GM20000 (cell line): Measurements from ENCODE around the gene PDS5A.
"Not testable (repeated sequence)": the region's sequence is repeated elsewhere in the genome, so short reads cannot be mapped to it uniquely, and the experiment has no call there.

ENCODE experiments used
- DNase-seq: peaks from one replicate; pipeline ENCODE4 v3.0.0; 2012; ENCODE audit warnings: low spot score
- CTCF ChIP-seq: IDR thresholded peaks from 2 replicates; pipeline ENCODE4 v1.5.1; 2012; ENCODE audit warnings: mild to moderate bottlenecking, control low read depth; ENCODE audit errors: extremely low read depth, missing control alignments

PDS5A gene

GRCh38 chr4:39976141-39976944 is 1.4 kb downstream of the PDS5A start:
- DNase-seq, result peak; percentile 79

DNA sequence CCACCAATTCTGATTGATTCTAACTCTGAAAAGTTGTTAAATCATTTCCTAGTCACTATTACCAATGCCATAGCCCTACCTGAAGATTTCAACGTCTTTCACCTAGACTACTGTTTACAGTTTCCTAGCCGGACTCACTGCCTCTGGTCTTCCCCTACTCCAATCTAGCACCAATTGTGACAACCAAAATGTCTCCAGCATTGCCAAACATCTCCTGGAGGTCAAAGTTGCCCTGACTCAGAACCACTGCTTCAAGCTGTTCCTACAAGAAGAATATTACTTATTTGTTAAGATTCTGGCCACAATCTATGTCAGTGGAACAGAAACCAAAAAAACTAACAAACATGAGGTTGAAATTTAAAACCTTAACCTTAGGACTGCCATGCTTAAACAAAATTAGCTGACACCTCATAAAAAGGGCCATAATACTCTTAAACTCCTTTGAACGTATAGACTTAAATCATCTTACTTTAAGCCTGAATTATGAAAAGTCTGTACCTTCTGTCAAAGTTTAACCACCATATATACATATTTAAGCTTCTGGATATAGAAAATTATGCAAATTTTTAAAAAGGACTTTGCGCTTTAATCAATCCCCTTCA is 2.1 kb downstream of the PDS5A start:
- TF ChIP-seq CTCF, result no peak
- no peak for DNase-seq

More at GRCh38 chr4:39976141-39976944, 1.4 kb downstream of the PDS5A start:
- TF ChIP-seq CTCF, result peak; percentile 50

GRCh38 chr4:39973052-39973451 is 4.7 kb downstream of the PDS5A start:
- not testable (repeated sequence) for DNase-seq

GRCh38 chr4:39970671-39971640 is 6.8 kb downstream of the PDS5A start:
- DNase-seq, result no peak
- TF ChIP-seq CTCF, result no peak

DNA sequence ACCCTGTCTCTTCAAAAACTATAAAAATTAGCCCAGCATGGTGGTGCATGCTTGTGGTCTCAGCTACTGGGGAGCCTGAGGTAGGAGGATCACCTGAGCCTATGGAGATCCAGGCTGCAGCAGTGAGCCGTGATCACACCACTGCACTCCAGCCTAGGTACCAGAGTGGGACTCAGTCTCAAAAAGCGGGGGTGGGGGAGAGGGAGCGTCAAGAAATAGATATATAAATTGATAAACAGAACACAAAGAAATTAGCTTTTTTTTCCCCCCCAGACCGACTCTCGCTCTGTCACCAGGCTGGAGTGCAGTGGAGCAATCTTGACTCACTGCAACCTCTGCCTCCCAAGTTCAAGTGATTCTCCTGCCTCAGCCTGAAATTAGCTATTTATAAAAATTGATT is 14.1 kb downstream of the PDS5A start:
- TF ChIP-seq CTCF, result no peak
- DNase-seq, result no peak

GRCh38 chr4:39961311-39961877 is 16.3 kb downstream of the PDS5A start:
- TF ChIP-seq CTCF, result no peak
- no peak for DNase-seq

DNA sequence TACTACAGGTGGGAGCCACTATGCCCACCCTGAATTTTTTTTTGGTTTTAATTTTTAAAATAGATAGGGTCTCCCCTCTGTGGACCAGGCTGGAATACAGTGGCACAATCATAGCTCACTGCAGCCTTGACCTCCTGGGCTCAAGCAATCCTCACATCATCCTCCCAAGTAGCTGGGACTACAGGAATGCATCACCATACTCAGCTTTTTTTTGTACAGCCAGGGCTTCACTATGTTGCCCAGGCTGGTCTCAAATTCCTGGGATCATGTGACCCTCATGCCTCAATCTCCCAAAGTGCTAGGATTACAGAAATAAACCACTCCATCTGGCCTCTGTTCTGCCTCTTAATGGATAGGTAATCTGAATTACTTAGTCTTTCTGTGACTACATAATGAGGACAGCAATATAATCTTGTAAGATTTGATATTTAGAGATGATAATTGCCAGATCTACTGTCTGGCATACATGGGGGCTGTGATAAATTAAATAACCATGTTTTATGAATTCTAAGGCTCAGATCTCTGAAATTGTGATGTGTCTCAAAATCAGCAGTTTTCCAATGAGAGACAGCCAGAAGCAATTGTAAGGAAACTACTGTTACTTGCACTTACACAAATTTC is 26.7 kb downstream of the PDS5A start:
- no peak for DNase-seq
- TF ChIP-seq CTCF, result no peak
